ENCODE data around the gene ARHGAP35. TPM values are rescaled to one million over a fixed set of nuclear protein-coding genes. Genes with fewer than 3 reads are reported as not detected.

Gene ARHGAP35
- total and polyA plus RNA-seq, 4 experiments from 2014 or later = 1.1 to 49.0 (median 29.1) TPM

GRCh38 chr19:46901701-46902401 lies 41.1 kb downstream of the ARHGAP35 start:
- H3K27ac Mint-ChIP-seq = peak overlapping the region in 6 of 7 donors; percentile 3 to 62 (median 24)
- peaks cover 0 to 5% of the 10 kb centered on the region in 2 donors for H3K36me3 Mint-ChIP-seq
- Histone ChIP-seq H3K27ac (ENCODE audit: low read depth, low read length) (no peak overlapping the region), H3K27me3 (ENCODE audit: insufficient read depth, low read length) (no peaks in the 10 kb centered on the region), H3K4me3 (ENCODE audit: low read length in 2 of 2) (no peak overlapping the region), H3K9me3 (ENCODE audit: control insufficient read depth in 1 of 2, low read length in 2 of 2) (no peaks in the 10 kb centered on the region), H3K4me1 (ENCODE audit: insufficient read depth, low read length) (peaks cover 44% of the 10 kb centered on the region), H3K36me3 (ENCODE audit: insufficient read depth, low read length) (no peaks in the 10 kb centered on the region)
- peaks cover 47 to 71% (median 56%) of the 10 kb centered on the region in 4 donors for H3K4me1 Mint-ChIP-seq
- H3K9me3 Mint-ChIP-seq = no peaks in the 10 kb centered on the region
- peak overlapping the region in 2 of 8 donors; percentile 28 to 36 for H3K4me3 Mint-ChIP-seq
- ChIA-PET POLR2A (ENCODE audit: partially characterized antibody) (no interaction called here), CTCF (ENCODE audit: partially characterized antibody) (interaction anchor here (1.1 to 1.4 kb wide), 2 partner anchors 11 to 90 kb away, joined by 3 read pairs; no protein-coding TSS in a partner anchor)
- DNase-seq = no peak
- no peaks in the 10 kb centered on the region for H3K27me3 Mint-ChIP-seq
- intact Hi-C loops (cut with micrococcal nuclease) = no loop called here

GRCh38 chr19:46902402-46902766 lies 41.6 kb downstream of the ARHGAP35 start:
- Histone ChIP-seq H3K36me3 (ENCODE audit: insufficient read depth, low read length) (no peaks in the 10 kb centered on the region), H3K27ac (ENCODE audit: low read depth, low read length) (no peak overlapping the region), H3K4me1 (ENCODE audit: insufficient read depth, low read length) (peaks cover 41% of the 10 kb centered on the region), H3K27me3 (ENCODE audit: insufficient read depth, low read length) (no peaks in the 10 kb centered on the region), H3K4me3 (ENCODE audit: low read length in 2 of 2) (no peak overlapping the region), H3K9me3 (ENCODE audit: control insufficient read depth in 1 of 2, low read length in 2 of 2) (no peaks in the 10 kb centered on the region)
- peaks cover 46 to 67% (median 54%) of the 10 kb centered on the region in 4 donors for H3K4me1 Mint-ChIP-seq
- DNase-seq = no peak
- H3K4me3 Mint-ChIP-seq = no peak overlapping the region
- no peaks in the 10 kb centered on the region for H3K27me3 Mint-ChIP-seq
- H3K9me3 Mint-ChIP-seq = no peaks in the 10 kb centered on the region
- peaks cover 0 to 5% of the 10 kb centered on the region in 2 donors for H3K36me3 Mint-ChIP-seq
- peak overlapping the region in 2 of 7 donors; percentile 62 to 72 for H3K27ac Mint-ChIP-seq
- CTCF ChIA-PET (ENCODE audit: partially characterized antibody) = interaction anchor here (1.1 to 1.4 kb wide), 2 partner anchors 11 to 89 kb away, joined by 3 read pairs; no protein-coding TSS in a partner anchor
- POLR2A ChIA-PET (ENCODE audit: partially characterized antibody) = no interaction called here
- intact Hi-C loops (cut with micrococcal nuclease) = no loop called here

- intact Hi-C loops (cut with micrococcal nuclease) = no loop called here
- CTCF ChIA-PET (ENCODE audit: partially characterized antibody) = no interaction called here
- no peak overlapping the region for H3K4me3 ChIP-seq (ENCODE audit: low read length in 2 of 2)
- no peaks in the 10 kb centered on the region for H3K9me3 ChIP-seq (ENCODE audit: control insufficient read depth in 1 of 2, low read length in 2 of 2)
- H3K4me1 Mint-ChIP-seq = peaks cover 44 to 68% (median 53%) of the 10 kb centered on the region in 4 donors
- no peak for DNase-seq
- H3K27me3 Mint-ChIP-seq = no peaks in the 10 kb centered on the region
- H3K27ac ChIP-seq (ENCODE audit: low read depth, low read length) = no peak overlapping the region
- POLR2A ChIA-PET (ENCODE audit: partially characterized antibody) = interaction anchor here (0.9 kb wide), 1 partner anchor 85 kb away, joined by 3 read pairs; no protein-coding TSS in a partner anchor
- no peak overlapping the region for H3K4me3 Mint-ChIP-seq
- peaks cover 0 to 5% of the 10 kb centered on the region in 2 donors for H3K36me3 Mint-ChIP-seq
- no peaks in the 10 kb centered on the region for H3K36me3 ChIP-seq (ENCODE audit: insufficient read depth, low read length)
- no peaks in the 10 kb centered on the region for H3K9me3 Mint-ChIP-seq
- peak overlapping the region in 6 of 7 donors; percentile 29 to 69 (median 34) for H3K27ac Mint-ChIP-seq
- peaks cover 46% of the 10 kb centered on the region for H3K4me1 ChIP-seq (ENCODE audit: insufficient read depth, low read length)
- H3K27me3 ChIP-seq (ENCODE audit: insufficient read depth, low read length) = no peaks in the 10 kb centered on the region
These were observed 42.7 kb downstream of the ARHGAP35 start for GRCh38 chr19:46903458-46903857.

GRCh38 chr19:46904114-46905060 lies 43.6 kb downstream of the ARHGAP35 start:
- Mint-ChIP-seq H3K36me3 (peaks cover 0 to 7% of the 10 kb centered on the region in 2 donors), H3K27ac (peak overlapping the region in 6 of 7 donors; percentile 18 to 69 (median 34)), H3K4me1 (peaks cover 44 to 68% (median 54%) of the 10 kb centered on the region in 4 donors), H3K4me3 (peak overlapping the region in 1 of 8 donors; percentile 36), H3K27me3 (no peaks in the 10 kb centered on the region), H3K9me3 (no peaks in the 10 kb centered on the region)
- POLR2A ChIA-PET (ENCODE audit: partially characterized antibody) = interaction anchor here (0.9 kb wide), 1 partner anchor 84 kb away, joined by 3 read pairs; no protein-coding TSS in a partner anchor
- no peak for DNase-seq
- Histone ChIP-seq H3K27ac (ENCODE audit: low read depth, low read length) (no peak overlapping the region), H3K9me3 (ENCODE audit: control insufficient read depth in 1 of 2, low read length in 2 of 2) (no peaks in the 10 kb centered on the region), H3K4me1 (ENCODE audit: insufficient read depth, low read length) (peaks cover 48% of the 10 kb centered on the region), H3K4me3 (ENCODE audit: low read length in 2 of 2) (no peak overlapping the region), H3K36me3 (ENCODE audit: insufficient read depth, low read length) (no peaks in the 10 kb centered on the region), H3K27me3 (ENCODE audit: insufficient read depth, low read length) (no peaks in the 10 kb centered on the region)
- CTCF ChIA-PET (ENCODE audit: partially characterized antibody) = interaction anchor here (0.7 to 1.2 kb wide), 2 partner anchors 109 to 1032 kb away, joined by 3 read pairs; no protein-coding TSS in a partner anchor
- intact Hi-C loops (cut with micrococcal nuclease) = no loop called here

- CTCF ChIA-PET (ENCODE audit: partially characterized antibody) = interaction anchor here (0.6 to 1.5 kb wide), 4 partner anchors 13 to 387 kb away, joined by 3 read pairs; no protein-coding TSS in a partner anchor
- no peak for DNase-seq
- Histone ChIP-seq H3K36me3 (ENCODE audit: insufficient read depth, low read length) (no peaks in the 10 kb centered on the region), H3K27me3 (ENCODE audit: insufficient read depth, low read length) (no peaks in the 10 kb centered on the region), H3K4me3 (ENCODE audit: low read length in 2 of 2) (no peak overlapping the region), H3K9me3 (ENCODE audit: control insufficient read depth in 1 of 2, low read length in 2 of 2) (no peaks in the 10 kb centered on the region), H3K4me1 (ENCODE audit: insufficient read depth, low read length) (peaks cover 58% of the 10 kb centered on the region), H3K27ac (ENCODE audit: low read depth, low read length) (no peak overlapping the region)
- Mint-ChIP-seq H3K4me3 (no peak overlapping the region), H3K27me3 (no peaks in the 10 kb centered on the region), H3K27ac (peak overlapping the region in 3 of 7 donors; percentile 17 to 46 (median 22)), H3K9me3 (no peaks in the 10 kb centered on the region), H3K36me3 (peaks cover 0 to 4% of the 10 kb centered on the region in 2 donors), H3K4me1 (peaks cover 47 to 70% (median 58%) of the 10 kb centered on the region in 4 donors)
- POLR2A ChIA-PET (ENCODE audit: partially characterized antibody) = interaction anchor here (0.9 to 1.3 kb wide), 2 partner anchors 25 to 45 kb away, joined by 3 read pairs; no protein-coding TSS in a partner anchor
- intact Hi-C loops (cut with micrococcal nuclease) = no loop called here
These were observed 45.4 kb downstream of the ARHGAP35 start for GRCh38 chr19:46906221-46906620.

GRCh38 chr19:46907880-46908279 lies 47.1 kb downstream of the ARHGAP35 start:
- Mint-ChIP-seq H3K4me3 (no peak overlapping the region), H3K36me3 (peaks cover 0 to 4% of the 10 kb centered on the region in 2 donors), H3K27me3 (no peaks in the 10 kb centered on the region), H3K4me1 (peaks cover 40 to 60% (median 49%) of the 10 kb centered on the region in 4 donors), H3K27ac (peak overlapping the region in 1 of 7 donors; percentile 13), H3K9me3 (no peaks in the 10 kb centered on the region)
- Histone ChIP-seq H3K27ac (ENCODE audit: low read depth, low read length) (no peak overlapping the region), H3K27me3 (ENCODE audit: insufficient read depth, low read length) (no peaks in the 10 kb centered on the region), H3K4me1 (ENCODE audit: insufficient read depth, low read length) (peaks cover 45% of the 10 kb centered on the region), H3K4me3 (ENCODE audit: low read length in 2 of 2) (no peak overlapping the region), H3K36me3 (ENCODE audit: insufficient read depth, low read length) (no peaks in the 10 kb centered on the region), H3K9me3 (ENCODE audit: control insufficient read depth in 1 of 2, low read length in 2 of 2) (no peaks in the 10 kb centered on the region)
- intact Hi-C loops (cut with micrococcal nuclease) = no loop called here
- ChIA-PET POLR2A (ENCODE audit: partially characterized antibody) (interaction anchor here (0.8 to 1.0 kb wide), 2 partner anchors 20 to 83 kb away, joined by 3 to 4 read pairs; no protein-coding TSS in a partner anchor), CTCF (ENCODE audit: partially characterized antibody) (interaction anchor here (0.9 to 1.8 kb wide), 6 partner anchors 11 to 51 kb away, joined by 3 to 8 read pairs (median 4); no protein-coding TSS in a partner anchor)
- DNase-seq = no peak

All from CD4-positive, alpha-beta memory T cell (primary cell).